ENCODE results near the gene RELL2.

GRCh38 chr5:141680751-141681201 lies 44.0 kb downstream of the RELL2 start:
- TF ChIP-seq CTCF (IDR thresholded peaks at IDR 0.05 in 8 of 11, conservative IDR thresholded peaks at IDR 0.05 in 3 of 11): no peak
- TF ChIP-seq POLR2A (IDR thresholded peaks at IDR 0.05): no peak
